ENCODE measurements around the gene RINT1.

- TF ChIP-seq, protein P1, sequence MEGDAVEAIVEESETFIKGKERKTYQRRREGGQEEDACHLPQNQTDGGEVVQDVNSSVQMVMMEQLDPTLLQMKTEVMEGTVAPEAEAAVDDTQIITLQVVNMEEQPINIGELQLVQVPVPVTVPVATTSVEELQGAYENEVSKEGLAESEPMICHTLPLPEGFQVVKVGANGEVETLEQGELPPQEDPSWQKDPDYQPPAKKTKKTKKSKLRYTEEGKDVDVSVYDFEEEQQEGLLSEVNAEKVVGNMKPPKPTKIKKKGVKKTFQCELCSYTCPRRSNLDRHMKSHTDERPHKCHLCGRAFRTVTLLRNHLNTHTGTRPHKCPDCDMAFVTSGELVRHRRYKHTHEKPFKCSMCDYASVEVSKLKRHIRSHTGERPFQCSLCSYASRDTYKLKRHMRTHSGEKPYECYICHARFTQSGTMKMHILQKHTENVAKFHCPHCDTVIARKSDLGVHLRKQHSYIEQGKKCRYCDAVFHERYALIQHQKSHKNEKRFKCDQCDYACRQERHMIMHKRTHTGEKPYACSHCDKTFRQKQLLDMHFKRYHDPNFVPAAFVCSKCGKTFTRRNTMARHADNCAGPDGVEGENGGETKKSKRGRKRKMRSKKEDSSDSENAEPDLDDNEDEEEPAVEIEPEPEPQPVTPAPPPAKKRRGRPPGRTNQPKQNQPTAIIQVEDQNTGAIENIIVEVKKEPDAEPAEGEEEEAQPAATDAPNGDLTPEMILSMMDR (IDR thresholded peaks at IDR 0.05; ENCODE audit: borderline replicate concordance, extremely low read depth, low read length, poor library complexity, severe bottlenecking) = no peak
- TF ChIP-seq EZH2 (IDR thresholded peaks at IDR 0.05; ENCODE audit: borderline replicate concordance, low read depth, low read length, severe bottlenecking) = no peak
These were observed 80.1 kb downstream of the RINT1 start for GRCh38 chr7:105611856-105612775.

Measured in DND-41 (cell line).